ENCODE measurements around the gene NDUFA8. TPM values are rescaled to one million over a fixed set of nuclear protein-coding genes. Genes with fewer than 3 reads are reported as not detected.
"Not testable (repeated sequence)": the region's sequence is repeated elsewhere in the genome, so short reads cannot be mapped to it uniquely, and the experiment has no call there.

Gene NDUFA8
- total RNA-seq, 3 donors from 2014 or later (not counting 1 experiment from before 2014, with no cell fraction given): 6.6 to 15.9 (median 10.8) TPM

DNA sequence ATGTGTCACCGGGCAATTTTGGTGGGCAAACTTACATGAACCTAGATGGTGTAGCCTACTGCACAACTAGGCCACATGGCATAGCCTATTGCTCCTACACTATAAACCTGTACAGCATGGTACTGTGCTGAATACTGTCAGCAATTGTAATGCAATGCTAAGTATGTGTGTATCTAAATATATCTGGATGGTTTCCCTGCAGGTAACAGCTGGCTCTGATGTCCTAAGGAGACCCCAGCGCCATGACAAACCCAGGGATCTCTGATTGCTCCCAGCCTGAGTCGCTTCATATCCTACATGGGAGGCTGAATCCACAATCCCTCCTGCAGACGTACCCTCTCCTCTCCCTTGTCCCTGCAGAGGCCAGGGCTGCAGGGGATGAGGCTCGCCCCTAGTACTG, 39.9 kb downstream of the NDUFA8 start:
- H3K36me3 ChIP-seq (ENCODE audit: control insufficient read depth, insufficient read depth, low read length): no peaks in the 10 kb centered on the region
- no peak overlapping the region for H3K27ac ChIP-seq (ENCODE audit: low read length)
- peaks cover under 1 to 5% of the 10 kb centered on the region in 2 donors for H3K4me1 Mint-ChIP-seq
- WGBS (ENCODE audit: insufficient coverage): 87% methylated on average over 5 of the region's 5 CpGs
- H3K9me3 Mint-ChIP-seq: no peaks in the 10 kb centered on the region
- H3K27me3 ChIP-seq (ENCODE audit: control insufficient read depth, insufficient read depth, low read length): no peaks in the 10 kb centered on the region
- intact Hi-C loops (cut with micrococcal nuclease): loop anchor here (10.0 kb wide), 1 partner anchor 145 kb away; the partner anchor contains the start of genes MRRF and RBM18
- no peak overlapping the region for H3K27ac Mint-ChIP-seq
- H3K36me3 Mint-ChIP-seq: no peaks in the 10 kb centered on the region
- no peaks in the 10 kb centered on the region for H3K9me3 ChIP-seq (ENCODE audit: control insufficient read depth, insufficient read depth, low read length)
- TF ChIP-seq, protein P1, sequence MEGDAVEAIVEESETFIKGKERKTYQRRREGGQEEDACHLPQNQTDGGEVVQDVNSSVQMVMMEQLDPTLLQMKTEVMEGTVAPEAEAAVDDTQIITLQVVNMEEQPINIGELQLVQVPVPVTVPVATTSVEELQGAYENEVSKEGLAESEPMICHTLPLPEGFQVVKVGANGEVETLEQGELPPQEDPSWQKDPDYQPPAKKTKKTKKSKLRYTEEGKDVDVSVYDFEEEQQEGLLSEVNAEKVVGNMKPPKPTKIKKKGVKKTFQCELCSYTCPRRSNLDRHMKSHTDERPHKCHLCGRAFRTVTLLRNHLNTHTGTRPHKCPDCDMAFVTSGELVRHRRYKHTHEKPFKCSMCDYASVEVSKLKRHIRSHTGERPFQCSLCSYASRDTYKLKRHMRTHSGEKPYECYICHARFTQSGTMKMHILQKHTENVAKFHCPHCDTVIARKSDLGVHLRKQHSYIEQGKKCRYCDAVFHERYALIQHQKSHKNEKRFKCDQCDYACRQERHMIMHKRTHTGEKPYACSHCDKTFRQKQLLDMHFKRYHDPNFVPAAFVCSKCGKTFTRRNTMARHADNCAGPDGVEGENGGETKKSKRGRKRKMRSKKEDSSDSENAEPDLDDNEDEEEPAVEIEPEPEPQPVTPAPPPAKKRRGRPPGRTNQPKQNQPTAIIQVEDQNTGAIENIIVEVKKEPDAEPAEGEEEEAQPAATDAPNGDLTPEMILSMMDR (IDR thresholded peaks at IDR 0.05): no peak
- no peak overlapping the region for H3K4me3 Mint-ChIP-seq
- no peak for DNase-seq
- H3K4me3 ChIP-seq (ENCODE audit: low read length): no peak overlapping the region
- no peak for ATAC-seq
- H3K27me3 Mint-ChIP-seq (ENCODE audit: low read depth in 2 of 2): peaks cover 3 to 8% of the 10 kb centered on the region in 2 donors
- H3K4me1 ChIP-seq (ENCODE audit: control insufficient read depth, insufficient read depth, low read length): no peaks in the 10 kb centered on the region

DNA sequence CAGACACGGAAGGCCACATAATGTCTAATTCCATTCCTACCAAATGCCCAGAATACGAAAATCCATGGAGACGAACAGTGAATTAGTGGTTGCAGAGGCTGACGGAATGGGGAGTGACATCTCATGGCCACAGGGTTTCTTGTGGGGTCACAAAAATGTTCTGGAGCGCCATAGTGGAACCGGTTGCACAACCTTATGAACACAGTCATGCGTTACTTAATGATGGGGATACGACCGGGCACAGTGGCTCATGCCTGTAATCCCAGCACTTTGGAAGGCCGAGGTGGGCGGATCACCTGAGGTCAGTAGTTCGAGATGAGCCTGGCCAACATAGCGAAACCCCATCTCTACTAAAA, 40.4 kb downstream of the NDUFA8 start:
- intact Hi-C loops (cut with micrococcal nuclease): no loop called here
- Histone ChIP-seq H3K9me3 (ENCODE audit: control insufficient read depth, insufficient read depth, low read length) (no peaks in the 10 kb centered on the region), H3K27me3 (ENCODE audit: control insufficient read depth, insufficient read depth, low read length) (no peaks in the 10 kb centered on the region), H3K27ac (ENCODE audit: low read length) (no peak overlapping the region), H3K4me1 (ENCODE audit: control insufficient read depth, insufficient read depth, low read length) (no peaks in the 10 kb centered on the region), H3K4me3 (ENCODE audit: low read length) (no peak overlapping the region), H3K36me3 (ENCODE audit: control insufficient read depth, insufficient read depth, low read length) (no peaks in the 10 kb centered on the region)
- WGBS (ENCODE audit: insufficient coverage): 90% methylated on average over 13 of the region's 13 CpGs
- Mint-ChIP-seq H3K4me1 (peaks cover 0 to 5% of the 10 kb centered on the region in 2 donors), H3K36me3 (no peaks in the 10 kb centered on the region), H3K27ac (no peak overlapping the region), H3K9me3 (no peaks in the 10 kb centered on the region), H3K27me3 (ENCODE audit: low read depth in 2 of 2) (peaks cover 2 to 4% of the 10 kb centered on the region in 2 donors), H3K4me3 (no peak overlapping the region)
- TF ChIP-seq, protein P1 (IDR thresholded peaks at IDR 0.05): no peak
- DNase-seq (no peak), ATAC-seq (no peak)

DNA sequence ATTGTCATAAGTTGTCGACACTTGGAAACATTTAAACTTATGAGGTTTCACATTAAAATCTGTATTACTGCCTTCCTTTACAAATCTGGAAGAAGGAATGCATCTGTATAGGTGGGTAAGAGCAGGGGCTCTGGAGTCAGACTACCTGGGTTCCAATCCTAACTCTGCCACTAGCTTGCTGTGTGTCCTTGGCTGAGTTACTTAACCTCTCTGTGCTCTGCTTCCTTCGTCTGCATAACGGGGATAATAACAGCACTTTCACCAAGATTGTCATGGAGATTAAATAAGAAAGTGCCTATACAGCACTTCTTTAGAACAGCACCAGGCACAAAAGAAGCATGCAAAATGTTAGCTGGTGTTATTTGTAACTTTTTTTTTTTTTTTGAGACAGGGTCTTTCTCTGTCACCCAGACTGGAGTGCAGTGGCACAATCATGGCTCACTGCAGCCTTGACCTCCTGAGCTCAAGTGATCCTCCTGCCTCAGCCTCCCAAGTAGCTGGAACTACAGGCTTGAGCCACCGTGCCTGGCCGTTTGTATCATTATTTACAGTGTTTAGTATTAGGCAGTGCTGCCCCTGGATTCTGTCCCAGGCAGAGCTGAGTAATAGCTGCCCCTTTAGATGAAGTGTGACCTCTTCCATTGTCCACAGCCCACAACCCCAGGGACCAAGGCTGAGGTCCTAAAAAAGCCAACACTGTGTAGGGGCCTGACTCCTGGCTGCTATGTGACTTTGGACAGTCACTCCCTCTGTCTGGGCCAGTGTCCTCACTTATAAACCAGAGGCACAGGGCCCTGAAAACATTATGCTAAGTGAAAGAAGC, 41.0 kb downstream of the NDUFA8 start:
- Histone ChIP-seq H3K4me1 (ENCODE audit: control insufficient read depth, insufficient read depth, low read length) (no peaks in the 10 kb centered on the region), H3K9me3 (ENCODE audit: control insufficient read depth, insufficient read depth, low read length) (no peaks in the 10 kb centered on the region), H3K36me3 (ENCODE audit: control insufficient read depth, insufficient read depth, low read length) (no peaks in the 10 kb centered on the region), H3K27ac (ENCODE audit: low read length) (no peak overlapping the region), H3K27me3 (ENCODE audit: control insufficient read depth, insufficient read depth, low read length) (no peaks in the 10 kb centered on the region), H3K4me3 (ENCODE audit: low read length) (no peak overlapping the region)
- intact Hi-C loops (cut with micrococcal nuclease): no loop called here
- H3K9me3 Mint-ChIP-seq: no peaks in the 10 kb centered on the region
- H3K4me3 Mint-ChIP-seq: no peak overlapping the region
- TF ChIP-seq, protein P1 (IDR thresholded peaks at IDR 0.05): no peak
- H3K36me3 Mint-ChIP-seq: no peaks in the 10 kb centered on the region
- peaks cover 0 to 4% of the 10 kb centered on the region in 2 donors for H3K27me3 Mint-ChIP-seq (ENCODE audit: low read depth in 2 of 2)
- WGBS (ENCODE audit: insufficient coverage): 83% methylated on average over 5 of the region's 5 CpGs
- ATAC-seq (no peak), DNase-seq (no peak)
- H3K27ac Mint-ChIP-seq: no peak overlapping the region
- peaks cover 0 to 5% of the 10 kb centered on the region in 2 donors for H3K4me1 Mint-ChIP-seq

DNA sequence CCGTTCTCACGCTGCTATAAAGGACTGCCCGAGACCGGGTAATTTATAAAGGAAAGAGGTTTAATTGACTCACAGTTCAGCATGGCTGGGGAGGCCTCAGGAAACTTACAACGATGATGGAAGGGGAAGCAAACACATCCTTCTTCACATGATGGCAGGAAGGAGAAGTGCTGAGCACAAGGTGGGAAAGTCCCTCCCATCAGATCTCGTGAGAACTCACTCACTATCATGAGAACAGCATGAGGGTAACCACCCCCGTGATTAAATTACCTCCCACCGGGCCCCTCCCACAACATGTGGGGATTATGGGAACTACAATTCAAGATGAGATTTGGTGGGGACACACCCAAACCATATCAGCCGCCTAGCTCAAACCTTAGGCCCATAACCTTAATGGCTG, 42.3 kb downstream of the NDUFA8 start:
- intact Hi-C loops (cut with micrococcal nuclease); H3K9me3 ChIP-seq (ENCODE audit: control insufficient read depth, insufficient read depth, low read length); H3K4me1 ChIP-seq (ENCODE audit: control insufficient read depth, insufficient read depth, low read length); H3K9me3 Mint-ChIP-seq; ATAC-seq; H3K4me1 Mint-ChIP-seq; H3K27me3 ChIP-seq (ENCODE audit: control insufficient read depth, insufficient read depth, low read length); H3K27me3 Mint-ChIP-seq (ENCODE audit: low read depth in 2 of 2); H3K36me3 ChIP-seq (ENCODE audit: control insufficient read depth, insufficient read depth, low read length); H3K36me3 Mint-ChIP-seq; H3K27ac Mint-ChIP-seq; H3K27ac ChIP-seq (ENCODE audit: low read length); H3K4me3 Mint-ChIP-seq; DNase-seq; H3K4me3 ChIP-seq (ENCODE audit: low read length): not testable (repeated sequence)
- 65% methylated on average over 7 of the region's 9 CpGs for WGBS (ENCODE audit: insufficient coverage)

All from natural killer cell (primary cell).